Heart left ventricle (tissue), 13 donors: ENCODE measurements around the gene LIPE.

ENCODE experiments used
- POLR2A ChIP-seq, 2 donors: fragments of 450-650 bp; IDR thresholded peaks; one replicate each; pipeline ENCODE4 v1.6.1; 2017; ENCODE audit warnings: antibody characterized with exemption in 2 of 2, mild to moderate bottlenecking in 2 of 2, moderate library complexity in 2 of 2
- TF ChIP-seq, protein P1 (sequence below), 12 donors: fragments of 200-600 bp; sonication (generic) in 4 of 12; IDR thresholded peaks; one replicate each; pipeline versions ENCODE4 v1.5.0 to v1.8.0; 2018 to 2022; ENCODE audit warnings: antibody characterized with exemption in 12 of 12, mild to moderate bottlenecking in 5 of 12
- donor health status: ischemic (EF 13 %, LVEDD 7.1; RV severe dilation, severe dysfunction).
- donor health status: DM: no; HTN: yes; CAD: no.
- donor health status: DM: no; HTN: no; CAD: no.
- donor health status: ischemic (EF 25% LVEDD 6.9; RV normal size, moderate dysfunction).
- donor health status: ischemic (EF 25% LVEDD 5.7; RV mildly dilated, moderate dysfunction).
- donor health status: ischemic (EF 35%, LVEDD 5.7; RV mildly dilated, moderate dysfunction).
- donor health status: nonischemic (EF 11% LVEDD 7.7; RV severe dilation, severe dysfunction).
- donor health status: DM: yes; HTN: yes; CAD: no.
- donor health status: PGD.
- donor health status: ischemic (EF 29% LVEDD 5.4; RV normal size, mild dysfunction).
- donor health status: nonischemic (EF 23%, LVEDD 6.1; RV moderate dilation, normal function).

DNA sequence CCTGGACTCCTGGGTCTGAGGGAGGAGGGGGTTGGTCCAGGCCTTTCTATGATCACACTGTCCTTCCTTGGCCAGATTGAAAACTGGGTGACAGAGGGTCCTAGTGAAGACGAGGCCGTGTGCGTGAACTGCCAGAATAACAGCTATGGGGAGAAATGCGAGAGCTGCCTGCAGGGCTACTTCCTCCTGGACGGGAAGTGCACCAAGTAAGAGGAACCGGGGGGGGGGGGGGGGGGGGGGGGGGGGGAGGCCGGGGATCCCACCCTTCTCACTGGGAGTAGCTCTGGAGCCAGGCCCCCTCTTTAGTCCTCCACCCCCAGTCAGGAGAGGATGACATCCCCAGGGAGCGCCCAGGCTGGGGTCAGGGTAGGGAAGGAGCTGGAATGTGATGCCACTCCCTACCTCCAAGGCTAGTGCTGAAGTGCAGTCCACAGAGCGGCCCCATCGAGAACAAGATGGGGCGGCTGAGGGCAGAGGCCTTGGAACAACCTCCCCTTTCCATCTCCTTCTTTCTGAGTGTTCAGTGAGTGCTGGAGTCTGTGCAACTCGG, 56.5 kb downstream of the LIPE start:
- TF ChIP-seq POLR2A (IDR thresholded peaks at IDR 0.05), result no peak
- TF ChIP-seq, protein P1, sequence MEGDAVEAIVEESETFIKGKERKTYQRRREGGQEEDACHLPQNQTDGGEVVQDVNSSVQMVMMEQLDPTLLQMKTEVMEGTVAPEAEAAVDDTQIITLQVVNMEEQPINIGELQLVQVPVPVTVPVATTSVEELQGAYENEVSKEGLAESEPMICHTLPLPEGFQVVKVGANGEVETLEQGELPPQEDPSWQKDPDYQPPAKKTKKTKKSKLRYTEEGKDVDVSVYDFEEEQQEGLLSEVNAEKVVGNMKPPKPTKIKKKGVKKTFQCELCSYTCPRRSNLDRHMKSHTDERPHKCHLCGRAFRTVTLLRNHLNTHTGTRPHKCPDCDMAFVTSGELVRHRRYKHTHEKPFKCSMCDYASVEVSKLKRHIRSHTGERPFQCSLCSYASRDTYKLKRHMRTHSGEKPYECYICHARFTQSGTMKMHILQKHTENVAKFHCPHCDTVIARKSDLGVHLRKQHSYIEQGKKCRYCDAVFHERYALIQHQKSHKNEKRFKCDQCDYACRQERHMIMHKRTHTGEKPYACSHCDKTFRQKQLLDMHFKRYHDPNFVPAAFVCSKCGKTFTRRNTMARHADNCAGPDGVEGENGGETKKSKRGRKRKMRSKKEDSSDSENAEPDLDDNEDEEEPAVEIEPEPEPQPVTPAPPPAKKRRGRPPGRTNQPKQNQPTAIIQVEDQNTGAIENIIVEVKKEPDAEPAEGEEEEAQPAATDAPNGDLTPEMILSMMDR (IDR thresholded peaks at IDR 0.05), result no peak
